Mesenchymal stem cell (in vitro differentiated cells and primary cell): ENCODE results near the gene CHST15.

Experiments
- DNase-seq: peaks from one replicate; pipeline ENCODE4 v3.0.0-alpha.2; 2013
- H2AFZ ChIP-seq: one replicate; pipeline ENCODE4 v1.6.1; 2013; ENCODE audit warnings: low read depth, mild to moderate bottlenecking, control low read depth, inconsistent platforms, low read length, moderate library complexity
- H2AK5ac ChIP-seq: 2 replicates; pipeline ENCODE4 v1.6.1; 2013; ENCODE audit warnings: low read length, moderate library complexity, mild to moderate bottlenecking, inconsistent platforms; ENCODE audit not compliant: severe bottlenecking
- H2BK120ac ChIP-seq: one replicate; pipeline ENCODE4 v1.6.1; 2013; ENCODE audit warnings: low read depth, mild to moderate bottlenecking, inconsistent platforms, low read length, moderate library complexity
- H2BK12ac ChIP-seq, 2 experiments: one replicate each; pipeline ENCODE4 v1.6.1; 2013; ENCODE audit warnings: inconsistent platforms in 2 of 2, low read length in 2 of 2, mild to moderate bottlenecking in 2 of 2, moderate library complexity in 2 of 2, control low read depth in 1 of 2
- H2BK15ac ChIP-seq: one replicate; pipeline ENCODE4 v1.6.1; 2013; ENCODE audit warnings: mild to moderate bottlenecking, low read depth, inconsistent platforms; ENCODE audit not compliant: poor library complexity, severe bottlenecking
- H2BK5ac ChIP-seq: 2 replicates; pipeline ENCODE4 v1.6.1; 2013; ENCODE audit warnings: low read depth, mild to moderate bottlenecking, low read length, control low read depth, inconsistent platforms; ENCODE audit not compliant: poor library complexity, severe bottlenecking
- H3K14ac ChIP-seq, 2 experiments: one replicate each; pipeline ENCODE4 v1.6.1; 2013; ENCODE audit warnings: inconsistent platforms in 2 of 2, low read length in 2 of 2, control low read depth in 1 of 2, mild to moderate bottlenecking in 1 of 2, moderate library complexity in 1 of 2
- H3K18ac ChIP-seq, 2 experiments: one replicate each; pipeline ENCODE4 v1.6.1; 2013; ENCODE audit warnings: inconsistent platforms in 2 of 2, low read length in 2 of 2, control low read depth in 1 of 2, low read depth in 1 of 2, mild to moderate bottlenecking in 1 of 2
- H3K23ac ChIP-seq, 2 experiments: one replicate each; pipeline ENCODE4 v1.6.1; 2013; ENCODE audit warnings: inconsistent platforms in 2 of 2, low read length in 2 of 2, mild to moderate bottlenecking in 2 of 2, moderate library complexity in 2 of 2, control low read depth in 1 of 2
- H3K27ac ChIP-seq: 2 replicates; pipeline ENCODE4 v1.5.1; 2013; ENCODE audit warnings: mild to moderate bottlenecking, moderate library complexity, low read length, control low read depth, inconsistent platforms; ENCODE audit not compliant: poor library complexity, severe bottlenecking
- H3K27me3 ChIP-seq, 2 experiments: 2 replicates each; pipeline versions ENCODE4 v1.6.1 to v1.7.0; 2013; ENCODE audit warnings: low read length in 2 of 2, mild to moderate bottlenecking in 2 of 2, moderate library complexity in 2 of 2, control low read depth in 1 of 2, inconsistent platforms in 1 of 2; ENCODE audit not compliant: control insufficient read depth in 1 of 2, insufficient read depth in 1 of 2
- H3K36me3 ChIP-seq, 2 experiments: 2 replicates each; pipeline versions ENCODE4 v1.6.1 to v1.7.0; 2013; ENCODE audit warnings: low read length in 2 of 2, control low read depth in 1 of 2, inconsistent platforms in 1 of 2, low read depth in 1 of 2, mild to moderate bottlenecking in 1 of 2; ENCODE audit not compliant: insufficient read depth in 2 of 2, control insufficient read depth in 1 of 2
- H3K4ac ChIP-seq, 2 experiments: one replicate each; pipeline ENCODE4 v1.6.1; 2013; ENCODE audit warnings: inconsistent platforms in 2 of 2, low read length in 2 of 2, mild to moderate bottlenecking in 2 of 2, moderate library complexity in 2 of 2, control low read depth in 1 of 2, low read depth in 1 of 2
- H3K4me1 ChIP-seq: 2 replicates; pipeline ENCODE4 v1.6.1; 2013; ENCODE audit warnings: low read depth, low read length, control low read depth; ENCODE audit not compliant: control insufficient read depth, insufficient read depth
- H3K4me2 ChIP-seq: 2 replicates; pipeline ENCODE4 v1.6.1; 2013; ENCODE audit warnings: low read length, mild to moderate bottlenecking, inconsistent platforms; ENCODE audit not compliant: poor library complexity, severe bottlenecking
- H3K4me3 ChIP-seq, 2 experiments: 2 replicates each; pipeline versions ENCODE4 v1.5.1 to v1.7.0; 2013; ENCODE audit warnings: low read length in 2 of 2, mild to moderate bottlenecking in 2 of 2, control low read depth in 1 of 2, low read depth in 1 of 2; ENCODE audit not compliant: insufficient read depth in 1 of 2
- H3K79me1 ChIP-seq: replicated peaks from 2 replicates; pipeline ENCODE4 v1.6.1; 2013; ENCODE audit warnings: mild to moderate bottlenecking, control low read depth, low read length, inconsistent platforms; ENCODE audit not compliant: poor library complexity, severe bottlenecking
- H3K9ac ChIP-seq: 2 replicates; pipeline ENCODE4 v1.7.0; 2013; ENCODE audit warnings: mild to moderate bottlenecking, low read length, moderate library complexity
- H3K9me3 ChIP-seq: 2 replicates; pipeline ENCODE4 v1.7.0; 2013; ENCODE audit warnings: mild to moderate bottlenecking, low read length; ENCODE audit not compliant: control insufficient read depth
- H4K8ac ChIP-seq: one replicate; pipeline ENCODE4 v1.6.1; 2013; ENCODE audit warnings: inconsistent platforms, mild to moderate bottlenecking, low read length, moderate library complexity
- H4K91ac ChIP-seq: one replicate; pipeline ENCODE4 v1.6.1; 2013; ENCODE audit warnings: mild to moderate bottlenecking, low read length, inconsistent platforms
- WGBS: methylation state at CpG from one replicate; pipeline ENCODE4 v1.1.7; 2013; ENCODE audit warnings: mixed read lengths; 5-methylcytosine and 5-hydroxymethylcytosine counted together

Gene CHST15

DNA sequence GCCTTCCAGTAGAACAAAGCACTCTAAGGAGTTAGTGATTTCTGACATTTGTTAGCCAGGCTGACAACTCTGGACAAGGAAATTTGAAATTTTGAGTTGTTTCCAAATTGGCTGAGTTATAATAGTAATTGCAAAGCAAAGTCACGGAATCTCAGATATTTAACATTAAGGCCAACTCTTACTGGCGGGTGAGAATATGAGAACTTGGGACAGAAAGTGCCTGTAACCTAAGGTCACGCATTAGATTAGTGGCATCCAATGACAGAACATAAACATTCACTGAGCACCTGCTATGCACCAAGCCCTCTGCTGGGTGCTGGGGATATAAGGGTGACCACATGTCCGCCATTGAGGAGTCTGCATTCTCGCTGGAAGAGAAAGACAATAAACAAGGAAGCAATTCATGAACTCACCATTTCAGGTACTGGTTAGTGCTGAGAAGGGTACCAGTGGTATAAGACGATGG, 45.5 kb upstream of the CHST15 start:
- H3K9ac ChIP-seq, result no peak overlapping the region
- H3K18ac ChIP-seq, result no peak overlapping the region
- no peak overlapping the region for H2BK15ac ChIP-seq
- H2BK120ac ChIP-seq, result no peak overlapping the region
- no peak overlapping the region for H3K14ac ChIP-seq
- peaks cover 2% of the 10 kb centered on the region for H3K4me1 ChIP-seq
- 90% methylated on average over 6 of the region's 6 CpGs for WGBS
- no peak overlapping the region for H3K4me3 ChIP-seq
- no peak overlapping the region for H3K4ac ChIP-seq
- no peak overlapping the region for H2AK5ac ChIP-seq
- H3K27ac ChIP-seq, result no peak overlapping the region
- peaks cover 11% of the 10 kb centered on the region for H3K9me3 ChIP-seq
- H2BK5ac ChIP-seq, result no peak overlapping the region
- H3K23ac ChIP-seq, result no peak overlapping the region
- no peak overlapping the region for H3K4me2 ChIP-seq
- DNase-seq, result no peak
- H2BK12ac ChIP-seq, result no peak overlapping the region
- H4K8ac ChIP-seq, result no peak overlapping the region
- H3K27me3 ChIP-seq, result no peaks in the 10 kb centered on the region
- no peak overlapping the region for H2AFZ ChIP-seq
- no peaks in the 10 kb centered on the region for H3K79me1 ChIP-seq
- H4K91ac ChIP-seq, result no peak overlapping the region
- H3K36me3 ChIP-seq, result no peaks in the 10 kb centered on the region

- Histone ChIP-seq H3K18ac (no peak overlapping the region), H2BK120ac (no peak overlapping the region), H4K91ac (no peak overlapping the region), H3K23ac (no peak overlapping the region), H3K14ac (no peak overlapping the region), H3K79me1 (no peaks in the 10 kb centered on the region), H2AFZ (no peak overlapping the region), H3K9me3 (peaks cover 11% of the 10 kb centered on the region), H2AK5ac (no peak overlapping the region), H3K27me3 (no peaks in the 10 kb centered on the region), H2BK12ac (no peak overlapping the region), H3K9ac (peak overlapping the region; percentile 23), H3K4me3 (no peak overlapping the region), H3K4ac (no peak overlapping the region), H3K4me1 (peaks cover 2% of the 10 kb centered on the region), H3K4me2 (no peak overlapping the region), H3K27ac (no peak overlapping the region), H2BK5ac (no peak overlapping the region), H4K8ac (no peak overlapping the region), H3K36me3 (no peaks in the 10 kb centered on the region), H2BK15ac (no peak overlapping the region)
- WGBS, result 92% methylated on average over 2 of the region's 3 CpGs
- DNase-seq, result peak; percentile 51
These were observed 44.9 kb upstream of the CHST15 start for GRCh38 chr10:124138195-124138882.

GRCh38 chr10:124134251-124134893, 41.0 kb upstream of the CHST15 start:
- no peak overlapping the region for H2BK5ac ChIP-seq
- H2BK15ac ChIP-seq, result no peak overlapping the region
- DNase-seq, result no peak
- H3K4me2 ChIP-seq, result no peak overlapping the region
- 96% methylated on average over 9 of the region's 9 CpGs for WGBS
- no peak overlapping the region for H3K9ac ChIP-seq
- H3K79me1 ChIP-seq, result no peaks in the 10 kb centered on the region
- H4K91ac ChIP-seq, result no peak overlapping the region
- no peak overlapping the region for H2BK120ac ChIP-seq
- H2AFZ ChIP-seq, result no peak overlapping the region
- no peak overlapping the region for H2BK12ac ChIP-seq
- H2AK5ac ChIP-seq, result no peak overlapping the region
- H3K14ac ChIP-seq, result no peak overlapping the region
- H4K8ac ChIP-seq, result no peak overlapping the region
- H3K18ac ChIP-seq, result no peak overlapping the region
- no peak overlapping the region for H3K27ac ChIP-seq
- H3K23ac ChIP-seq, result no peak overlapping the region
- H3K36me3 ChIP-seq, result no peaks in the 10 kb centered on the region
- H3K4me1 ChIP-seq, result peaks cover 2% of the 10 kb centered on the region
- H3K4ac ChIP-seq, result no peak overlapping the region
- no peaks in the 10 kb centered on the region for H3K9me3 ChIP-seq
- H3K27me3 ChIP-seq, result no peaks in the 10 kb centered on the region
- no peak overlapping the region for H3K4me3 ChIP-seq

DNA sequence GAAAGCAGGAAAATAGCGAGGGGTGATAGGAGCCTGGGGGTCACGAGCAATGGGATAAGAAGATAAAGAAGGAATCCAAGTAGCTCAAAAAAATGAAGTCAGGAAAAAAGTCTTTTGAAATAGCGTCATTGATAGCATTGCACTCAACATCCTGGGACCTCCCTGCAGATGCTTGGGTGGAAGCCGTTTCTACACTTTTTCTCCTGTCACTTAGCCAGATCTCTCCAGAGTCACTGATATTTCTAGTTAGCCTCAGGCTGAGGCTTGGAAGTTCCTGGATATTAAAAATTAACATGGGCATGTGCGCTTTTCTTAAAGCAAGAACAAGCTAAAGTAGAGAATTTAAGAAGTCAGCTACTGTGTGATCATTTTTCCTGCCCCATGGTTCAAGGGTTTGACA, 39.5 kb upstream of the CHST15 start:
- no peak overlapping the region for H2BK5ac ChIP-seq

More for the DNA sequence above, 39.5 kb upstream of the CHST15 start:
- H3K14ac ChIP-seq, result no peak overlapping the region
- no peak overlapping the region for H4K8ac ChIP-seq
- H2BK15ac ChIP-seq, result no peak overlapping the region
- H3K27me3 ChIP-seq, result no peaks in the 10 kb centered on the region
- H3K9me3 ChIP-seq, result no peaks in the 10 kb centered on the region
- no peak overlapping the region for H3K4me2 ChIP-seq
- DNase-seq, result no peak
- H3K23ac ChIP-seq, result no peak overlapping the region
- H3K79me1 ChIP-seq, result no peaks in the 10 kb centered on the region
- no peak overlapping the region for H4K91ac ChIP-seq
- H3K27ac ChIP-seq, result no peak overlapping the region
- no peak overlapping the region for H3K18ac ChIP-seq
- no peak overlapping the region for H3K9ac ChIP-seq
- H2BK12ac ChIP-seq, result no peak overlapping the region
- H2BK120ac ChIP-seq, result no peak overlapping the region
- H2AK5ac ChIP-seq, result no peak overlapping the region
- H2AFZ ChIP-seq, result no peak overlapping the region
- 84% methylated on average over 5 of the region's 5 CpGs for WGBS
- no peak overlapping the region for H3K4me3 ChIP-seq
- no peak overlapping the region for H3K4ac ChIP-seq
- peaks cover 2% of the 10 kb centered on the region for H3K4me1 ChIP-seq
- no peaks in the 10 kb centered on the region for H3K36me3 ChIP-seq
